NCI-H748 (cell line): ENCODE data around the gene DYNC2I2.
"Not testable (repeated sequence)": the region's sequence is repeated elsewhere in the genome, so short reads cannot be mapped to it uniquely, and the experiment has no call there.

Experiments used
- DNase-seq: peaks from one replicate; lab custom pipeline; 2025; ENCODE audit not compliant: unreplicated experiment; lab: John Stamatoyannopoulos, UW

DYNC2I2 gene

DNA sequence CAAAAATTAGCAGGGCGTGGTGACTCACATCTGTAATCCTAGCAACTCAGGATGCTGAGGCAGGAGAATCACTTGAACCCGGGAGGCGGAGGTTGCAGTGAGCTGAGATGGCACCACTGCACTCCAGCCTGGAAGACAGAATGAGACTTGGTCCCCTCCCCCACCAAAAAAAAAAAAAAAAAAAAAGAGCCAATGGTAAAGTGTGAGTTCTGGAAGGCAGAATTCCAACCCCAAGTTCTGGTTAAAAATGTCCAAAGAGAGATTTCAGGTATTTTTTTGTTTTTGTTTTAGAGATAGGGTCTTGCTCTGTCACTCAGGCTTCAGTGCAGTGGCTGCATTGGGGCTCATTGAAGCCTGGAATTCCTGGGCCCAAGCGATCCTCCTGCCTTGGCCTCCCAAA lies 30.8 kb upstream of the DYNC2I2 start:
- no peak for DNase-seq

- DNase-seq, result no peak
These were observed 29.2 kb upstream of the DYNC2I2 start for GRCh38 chr9:128685636-128686489.

DNA sequence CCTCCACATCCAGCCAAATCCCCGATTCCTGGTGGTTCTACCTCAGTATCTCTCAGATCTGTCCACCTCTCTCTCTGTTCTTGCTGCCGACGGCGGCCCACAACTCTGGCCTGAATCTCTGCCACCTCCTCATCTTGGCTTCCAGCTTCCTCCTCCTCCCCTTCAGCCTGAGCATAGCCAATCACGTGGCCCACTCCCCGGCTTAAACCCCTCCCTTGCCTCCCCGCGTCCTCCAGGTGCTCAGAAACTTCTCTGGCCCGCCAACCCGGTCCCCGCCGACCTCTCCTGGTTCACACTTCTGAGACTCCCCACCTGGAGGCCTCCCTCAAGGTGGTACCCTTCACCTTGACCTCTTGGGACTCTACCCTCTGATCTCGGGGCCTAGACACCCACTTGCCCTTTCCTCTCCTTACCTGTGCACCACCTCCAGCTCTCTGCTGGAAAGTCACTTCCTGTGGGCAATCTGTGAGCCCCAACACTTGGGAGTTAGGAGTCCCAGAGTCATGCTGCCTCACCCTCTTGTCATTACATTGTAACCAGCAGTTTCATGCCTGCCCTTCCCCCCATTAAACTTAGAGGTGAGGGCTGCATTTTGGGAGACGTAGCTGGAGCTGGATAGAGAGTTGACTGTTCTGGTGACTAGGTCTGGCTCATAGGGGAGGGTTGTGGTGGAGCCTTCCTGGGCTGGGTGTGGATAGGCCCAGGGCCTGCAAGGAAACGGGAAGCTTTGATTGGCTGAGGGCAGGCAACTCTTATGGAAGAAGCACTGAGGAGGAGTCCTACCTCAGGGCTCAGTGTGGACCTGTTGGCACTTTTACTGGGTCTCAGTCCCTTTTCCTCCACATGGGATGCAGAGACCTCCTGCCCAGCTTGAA lies 27.9 kb upstream of the DYNC2I2 start:
- DNase-seq, result no peak

- DNase-seq, result no peak
These were observed 27.3 kb upstream of the DYNC2I2 start for GRCh38 chr9:128684065-128684324.

- DNase-seq, result no peak
These were observed 26.9 kb upstream of the DYNC2I2 start for GRCh38 chr9:128683340-128684064.

DNA sequence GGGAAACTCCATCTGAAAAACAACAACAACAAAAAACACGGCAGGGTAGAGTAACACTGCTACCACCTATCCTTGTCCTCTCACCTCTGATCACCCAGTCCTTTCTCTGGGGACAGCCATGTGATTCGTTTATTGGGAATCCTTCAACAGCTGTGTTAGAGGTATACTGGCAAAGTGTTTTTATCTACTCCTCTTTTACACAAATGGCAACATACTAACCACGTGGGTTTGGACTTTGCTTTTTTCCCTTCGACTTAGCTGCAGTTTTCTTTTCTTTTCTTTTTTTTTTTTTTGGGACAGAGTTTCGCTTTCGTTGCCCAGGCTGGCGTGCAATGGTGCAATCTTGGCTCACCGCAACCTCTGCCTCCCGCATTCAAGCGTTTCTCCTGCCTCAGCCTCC lies 21.1 kb upstream of the DYNC2I2 start:
- no peak for DNase-seq

DNA sequence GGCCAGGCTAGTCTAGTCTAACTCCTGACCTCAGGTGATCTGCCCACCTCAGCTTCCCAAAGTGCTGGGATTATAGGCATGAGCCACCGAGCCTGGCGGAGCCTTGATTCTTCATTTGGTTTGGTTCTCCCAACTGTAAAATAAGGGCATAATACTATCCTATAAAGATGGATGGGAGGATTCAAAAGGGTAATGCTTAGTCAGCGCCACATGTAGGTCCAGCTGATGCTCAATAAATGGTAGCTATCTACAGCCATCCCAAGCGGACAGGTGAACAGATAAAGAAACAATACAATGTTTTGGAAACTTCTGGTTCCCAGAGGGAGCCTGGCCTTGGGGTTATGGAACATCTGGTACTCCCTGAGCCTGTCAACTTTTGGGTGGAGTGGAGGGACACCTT lies 18.7 kb upstream of the DYNC2I2 start:
- no peak for DNase-seq

DNA sequence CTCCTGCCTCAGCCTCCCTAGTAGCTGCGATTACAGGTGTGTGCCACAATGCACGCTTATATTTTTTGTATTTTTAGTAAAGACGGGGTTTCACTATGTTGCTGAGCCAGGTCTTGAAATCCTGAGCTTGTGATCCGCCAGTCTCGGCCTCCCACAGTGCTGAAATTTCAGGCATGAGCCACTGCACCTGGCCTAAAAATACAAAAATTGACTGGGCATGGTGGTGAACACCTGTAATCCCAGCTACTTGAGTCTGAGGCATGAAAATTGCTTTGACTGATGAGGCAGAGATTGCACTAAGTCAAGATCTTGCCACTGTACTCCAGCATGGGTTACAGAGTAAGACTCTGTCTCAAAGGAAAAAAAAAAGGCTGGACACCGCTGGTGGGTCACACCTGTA lies 13.1 kb upstream of the DYNC2I2 start:
- DNase-seq, result no peak

- DNase-seq, result not testable (repeated sequence)
These were observed 9.9 kb upstream of the DYNC2I2 start for GRCh38 chr9:128666481-128666941.

GRCh38 chr9:128657796-128658195 lies 1.1 kb upstream of the DYNC2I2 start:
- DNase-seq, result no peak

DNA sequence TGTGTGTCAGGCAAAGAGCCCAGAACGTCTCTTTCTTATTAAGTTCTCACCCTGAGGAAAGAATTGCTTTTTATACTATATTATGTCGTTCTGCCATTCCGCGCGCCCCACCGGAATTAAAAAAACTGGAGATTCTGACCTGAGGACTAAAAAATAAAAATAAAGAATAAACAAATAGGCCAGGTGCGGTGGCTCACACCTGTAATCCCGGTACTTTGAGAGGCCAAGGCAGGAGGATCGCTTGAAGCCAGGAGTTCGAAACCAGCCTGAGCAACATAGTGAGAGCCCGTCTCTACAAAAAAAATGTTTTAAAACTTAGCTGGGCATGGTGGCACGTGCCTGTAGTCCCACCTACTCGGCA lies 677 bp upstream of the DYNC2I2 start:
- DNase-seq, result no peak

GRCh38 chr9:128654481-128654880 lies 2.2 kb downstream of the DYNC2I2 start:
- DNase-seq, result no peak

DNA sequence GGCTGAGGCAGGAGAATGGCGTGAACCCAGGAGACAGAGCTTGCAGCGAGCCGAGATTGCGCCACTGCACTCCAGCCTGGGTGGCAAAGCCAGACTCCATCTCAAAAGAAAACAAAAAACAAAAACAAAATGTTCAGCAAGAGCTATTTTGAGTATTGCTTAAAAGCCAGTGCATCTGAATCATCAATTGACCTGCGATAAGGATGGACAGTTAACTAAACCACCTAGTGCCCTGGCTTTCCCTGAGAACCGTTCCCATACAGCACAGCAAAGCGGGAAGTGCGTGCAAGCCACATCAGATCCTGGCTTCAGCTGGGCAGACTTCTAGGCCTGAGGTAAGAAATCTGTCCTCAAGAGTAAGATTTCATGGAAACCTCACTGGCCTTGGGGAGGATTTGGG lies 2.7 kb downstream of the DYNC2I2 start:
- no peak for DNase-seq

- no peak for DNase-seq
These were observed 4.8 kb downstream of the DYNC2I2 start for GRCh38 chr9:128651798-128652197.

DNA sequence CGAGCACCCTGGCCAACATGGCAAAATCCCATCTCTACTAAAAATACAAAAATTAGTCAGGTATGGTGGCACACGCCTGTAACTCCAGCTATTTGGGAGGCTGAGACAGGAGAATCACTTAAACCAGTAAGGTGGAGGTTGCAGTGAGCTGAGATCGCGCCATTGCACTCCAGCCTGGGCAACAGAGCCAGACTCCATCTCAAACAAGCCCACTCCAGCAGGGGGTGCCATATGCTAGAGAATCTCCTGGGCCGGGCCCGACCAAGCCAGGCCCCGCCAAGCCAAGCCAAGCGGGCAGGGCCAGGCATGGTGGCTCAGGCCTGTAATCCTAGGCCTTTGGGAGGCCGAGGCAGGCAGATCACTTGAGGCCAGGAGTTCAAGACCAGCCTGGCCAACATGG lies 8.4 kb downstream of the DYNC2I2 start:
- DNase-seq, result peak; percentile 30

DNA sequence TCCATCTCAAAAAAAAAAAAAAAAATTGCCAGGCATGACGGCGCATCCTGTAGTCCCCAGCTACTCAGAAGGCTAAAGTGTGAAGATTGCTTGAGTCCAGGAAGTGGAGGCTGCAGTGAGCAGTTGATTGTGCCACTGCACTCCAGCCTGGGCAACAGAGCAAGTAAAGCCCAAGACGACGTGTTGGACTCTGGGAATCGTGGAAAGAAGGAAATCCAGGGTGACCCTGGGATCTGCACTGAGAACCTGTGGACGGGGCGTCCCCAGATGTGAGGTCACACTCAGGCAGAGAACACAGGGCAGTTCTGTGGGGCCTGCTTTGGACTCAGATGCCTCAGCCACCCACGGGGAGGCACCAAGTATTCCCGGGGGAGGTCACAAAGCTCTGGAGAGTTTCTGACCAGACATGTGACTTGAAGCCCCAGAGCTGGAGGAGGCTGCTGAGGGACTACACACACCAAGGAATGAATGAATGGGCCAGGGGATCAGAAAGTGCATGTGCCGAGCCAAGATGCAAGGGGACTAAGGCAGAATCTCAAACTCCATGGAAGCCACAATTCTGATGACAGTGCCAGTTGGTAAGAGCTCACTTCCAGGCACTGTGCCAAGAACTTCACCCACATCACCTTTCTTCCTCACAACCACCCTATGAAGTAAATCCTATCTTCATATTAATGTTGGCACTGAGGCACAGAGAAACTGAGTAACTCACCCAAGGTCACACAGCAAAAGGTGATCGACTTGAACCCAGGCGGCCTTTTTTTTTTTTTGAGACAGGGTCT lies 12.9 kb downstream of the DYNC2I2 start:
- DNase-seq, result no peak

DNA sequence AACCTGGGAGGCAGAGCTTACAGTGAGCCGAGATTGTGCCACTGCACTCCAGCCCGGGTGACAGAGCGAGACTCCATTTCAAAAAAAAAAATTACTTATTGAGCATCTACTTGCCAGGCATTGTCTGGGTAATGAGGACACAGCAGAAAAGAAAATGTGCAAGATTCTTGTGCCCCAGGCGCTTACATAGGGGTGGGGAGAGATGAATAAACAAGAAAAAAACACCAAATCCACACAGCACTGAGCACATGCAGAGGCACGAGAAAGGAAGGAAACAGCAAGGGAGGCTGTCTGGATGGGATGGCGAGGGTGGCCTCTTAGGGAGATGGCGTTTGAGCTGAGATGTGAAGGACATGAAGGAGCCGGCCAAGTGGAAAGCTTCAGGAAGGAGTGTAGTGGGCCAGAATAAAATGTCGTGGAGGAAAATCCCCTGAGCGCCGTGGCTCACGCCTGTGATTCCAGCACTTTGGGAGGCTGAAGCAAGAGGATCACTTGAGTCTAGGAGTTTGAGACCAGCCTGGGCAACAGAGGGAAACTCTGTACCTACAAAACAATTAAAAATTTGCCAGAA lies 13.9 kb downstream of the DYNC2I2 start:
- no peak for DNase-seq

GRCh38 chr9:128640603-128641002 lies 16.0 kb downstream of the DYNC2I2 start:
- no peak for DNase-seq

- DNase-seq, result no peak
These were observed 18.1 kb downstream of the DYNC2I2 start for GRCh38 chr9:128638580-128638979.

DNA sequence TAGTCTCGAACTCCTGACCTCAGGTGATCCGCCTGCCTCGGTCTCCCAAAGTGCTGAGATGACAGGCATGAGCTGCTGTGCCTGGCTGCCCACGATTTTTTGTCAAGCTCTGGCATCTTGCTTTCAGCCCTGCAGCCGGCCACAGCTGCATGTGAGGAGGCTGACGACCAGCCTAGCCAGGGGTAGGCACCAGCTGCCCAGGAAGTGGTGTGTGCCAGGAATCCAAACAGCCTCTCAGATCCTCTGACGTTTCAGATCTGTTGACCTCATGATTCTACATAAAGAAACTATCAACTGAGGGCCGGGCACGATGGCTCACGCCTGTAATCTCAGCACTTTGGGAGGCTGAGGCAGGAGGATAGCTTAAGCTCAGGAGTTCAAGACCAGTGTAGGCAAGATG lies 19.0 kb downstream of the DYNC2I2 start:
- DNase-seq, result no peak
